Heart left ventricle (tissue), 13 donors: Measurements from ENCODE around the gene CBX6.

Source experiments
- CTCF ChIP-seq, 12 donors: fragments of 200-600 bp; sonication (generic) in 4 of 12; IDR thresholded peaks; one replicate each; pipeline versions ENCODE4 v1.5.0 to v1.8.0; 2018 to 2022; ENCODE audit warnings: antibody characterized with exemption in 12 of 12, mild to moderate bottlenecking in 5 of 12
- POLR2A ChIP-seq, 2 donors: fragments of 450-650 bp; IDR thresholded peaks; one replicate each; pipeline ENCODE4 v1.6.1; 2017; ENCODE audit warnings: antibody characterized with exemption in 2 of 2, mild to moderate bottlenecking in 2 of 2, moderate library complexity in 2 of 2
- donor health status: ischemic (EF 13 %, LVEDD 7.1; RV severe dilation, severe dysfunction).
- donor health status: DM: no; HTN: yes; CAD: no.
- donor health status: DM: no; HTN: no; CAD: no.
- donor health status: ischemic (EF 25% LVEDD 6.9; RV normal size, moderate dysfunction).
- donor health status: ischemic (EF 25% LVEDD 5.7; RV mildly dilated, moderate dysfunction).
- donor health status: ischemic (EF 35%, LVEDD 5.7; RV mildly dilated, moderate dysfunction).
- donor health status: nonischemic (EF 11% LVEDD 7.7; RV severe dilation, severe dysfunction).
- donor health status: DM: yes; HTN: yes; CAD: no.
- donor health status: PGD.
- donor health status: ischemic (EF 29% LVEDD 5.4; RV normal size, mild dysfunction).
- donor health status: nonischemic (EF 23%, LVEDD 6.1; RV moderate dilation, normal function).

- TF ChIP-seq CTCF (IDR thresholded peaks at IDR 0.05) (no peak), POLR2A (IDR thresholded peaks at IDR 0.05) (no peak)
Observed at GRCh38 chr22:38864361-38865191, 7.4 kb downstream of the CBX6 start.
